HG02885 (cell line): ENCODE measurements around the gene BNC1.

Experiments
- ATAC-seq: cut with Tn5 transposase; IDR thresholded peaks from one replicate; pipeline ENCODE4 v1.9.1; 2021; ENCODE audit warnings: mild to moderate bottlenecking; ENCODE audit not compliant: unreplicated experiment, poor library complexity

The BNC1 gene

GRCh38 chr15:83284559-83285283, at the start of gene BNC1:
Gene BNC1 (minus strand): TSS chr15:83284664. CDS start chr15:83284628, 36 bp downstream.
- no peak for ATAC-seq

GRCh38 chr15:83327041-83327440, 42.6 kb upstream of the BNC1 start:
- ATAC-seq, result no peak

GRCh38 chr15:83324799-83325198, 40.3 kb upstream of the BNC1 start:
- ATAC-seq, result no peak

GRCh38 chr15:83323296-83323711, 38.8 kb upstream of the BNC1 start:
- no peak for ATAC-seq

- ATAC-seq, result no peak
These were observed 38.2 kb upstream of the BNC1 start for GRCh38 chr15:83322691-83323090.

- no peak for ATAC-seq
These were observed 37.6 kb upstream of the BNC1 start for GRCh38 chr15:83322061-83322460.

GRCh38 chr15:83320844-83321243, 36.4 kb upstream of the BNC1 start:
- ATAC-seq, result no peak

- no peak for ATAC-seq
These were observed 35.9 kb upstream of the BNC1 start for GRCh38 chr15:83320404-83320803.

- ATAC-seq, result no peak
These were observed 35.3 kb upstream of the BNC1 start for GRCh38 chr15:83319771-83320170.

GRCh38 chr15:83318861-83319415, 34.5 kb upstream of the BNC1 start:
- ATAC-seq, result no peak

GRCh38 chr15:83318036-83318435, 33.6 kb upstream of the BNC1 start:
- ATAC-seq, result no peak

GRCh38 chr15:83312071-83312470, 27.6 kb upstream of the BNC1 start:
- ATAC-seq, result no peak

- no peak for ATAC-seq
These were observed 26.3 kb upstream of the BNC1 start for GRCh38 chr15:83310521-83311456.

GRCh38 chr15:83308671-83309070, 24.2 kb upstream of the BNC1 start:
- no peak for ATAC-seq

GRCh38 chr15:83306561-83306960, 22.1 kb upstream of the BNC1 start:
- ATAC-seq, result no peak

- ATAC-seq, result no peak
These were observed 21.3 kb upstream of the BNC1 start for GRCh38 chr15:83305704-83306291.

GRCh38 chr15:83304861-83305703, 20.6 kb upstream of the BNC1 start:
- ATAC-seq, result no peak

- ATAC-seq, result no peak
These were observed 19.1 kb upstream of the BNC1 start for GRCh38 chr15:83303535-83303934.

GRCh38 chr15:83300826-83301225, 16.4 kb upstream of the BNC1 start:
- no peak for ATAC-seq

- ATAC-seq, result no peak
These were observed 15.0 kb upstream of the BNC1 start for GRCh38 chr15:83299462-83299861.
